Breast epithelium (tissue), 4 donors: ENCODE measurements around the gene NNAT. TPM values are rescaled to one million over a fixed set of nuclear protein-coding genes. Genes with fewer than 3 reads are reported as not detected.

Experiments used
- DNase-seq, 2 donors: peaks; one replicate each; pipeline ENCODE4 v3.0.0-alpha.2; 2019; ENCODE audit warnings: low spot score in 2 of 2
- H3K27ac ChIP-seq, 2 donors: fragments of 200-600 bp; sonication (generic) in 1 of 2; one replicate each; pipeline ENCODE4 v1.5.1; 2016 to 2019; ENCODE audit warnings: mild to moderate bottlenecking in 1 of 2
- H3K27me3 ChIP-seq, 2 donors: fragments of 200-600 bp; sonication (generic) in 1 of 2; one replicate each; pipeline versions ENCODE4 v1.5.1 to v1.6.0; 2017 to 2019; ENCODE audit warnings: control low read depth in 1 of 2, mild to moderate bottlenecking in 1 of 2
- H3K36me3 ChIP-seq: fragments of 200-600 bp; one replicate; pipeline ENCODE4 v1.5.1; 2019
- H3K4me1 ChIP-seq, 2 donors: fragments of 200-600 bp; sonication (generic); one replicate each; pipeline ENCODE4 v1.5.1; 2016 to 2019; ENCODE audit warnings: control low read depth in 1 of 2
- H3K4me3 ChIP-seq, 3 donors: fragments of 200-600 bp; sonication (generic); 1 replicate in 2 of 3; 2 replicates in 1 of 3; pipeline ENCODE4 v1.5.1; 2016 to 2019; ENCODE audit warnings: mild to moderate bottlenecking in 3 of 3, moderate library complexity in 2 of 3
- H3K9me3 ChIP-seq, 2 donors: fragments of 200-600 bp; sonication (generic) in 1 of 2; one replicate each; pipeline ENCODE4 v1.5.1; 2016 to 2019; ENCODE audit warnings: control low read depth in 1 of 2
- CTCF ChIP-seq, 3 donors: fragments of 450-650 bp; IDR thresholded peaks; one replicate each; pipeline ENCODE4 v1.5.1; 2016 to 2017; ENCODE audit warnings: antibody characterized with exemption in 3 of 3, mild to moderate bottlenecking in 3 of 3, moderate library complexity in 3 of 3
- POLR2A ChIP-seq: fragments of 450-650 bp; IDR thresholded peaks from one replicate; pipeline ENCODE4 v1.6.1; 2016; ENCODE audit warnings: antibody characterized with exemption, mild to moderate bottlenecking, moderate library complexity
- POLR2AphosphoS5 ChIP-seq, 3 donors: sonication (generic); formaldehyde crosslinking; IDR thresholded peaks; one replicate each; pipeline ENCODE4 v1.6.1; 2017; ENCODE audit warnings: antibody characterized with exemption in 3 of 3
- intact Hi-C: fragments of 100-400 bp; cut with DNase I; formaldehyde crosslinking; loops from one replicate; pipeline ENCODE4 v1.15.1; 2023; ENCODE audit warnings: low total_unique reads
- total RNA-seq, 3 donors: library from RNA; depleted of rRNA; stranded (reverse); fragments of >200 nt; gene quantifications; one replicate each; pipeline ENCODE4 v1.1.0, GENCODE V29; 2016

The NNAT gene
- total RNA-seq, 3 donors from 2014 or later, result 3.9 to 82.1 (median 9.7) TPM

GRCh38 chr20:37492945-37493344, 28.1 kb upstream of the NNAT start:
- intact Hi-C loops, result no loop called here
- Histone ChIP-seq H3K36me3 (no peaks in the 10 kb centered on the region), H3K27ac (no peak overlapping the region), H3K4me3 (no peak overlapping the region), H3K4me1 (no peaks in the 10 kb centered on the region), H3K9me3 (no peaks in the 10 kb centered on the region), H3K27me3 (no peaks in the 10 kb centered on the region)
- no peak for TF ChIP-seq POLR2AphosphoS5 (IDR thresholded peaks at IDR 0.05)
- no peak for TF ChIP-seq CTCF (IDR thresholded peaks at IDR 0.05)
- TF ChIP-seq POLR2A, result no peak
- DNase-seq, result no peak

GRCh38 chr20:37494301-37494700, 26.7 kb upstream of the NNAT start:
- H3K27ac ChIP-seq, result no peak overlapping the region
- no peaks in the 10 kb centered on the region for H3K9me3 ChIP-seq
- no peak for DNase-seq
- H3K27me3 ChIP-seq, result no peaks in the 10 kb centered on the region
- no peak overlapping the region for H3K4me3 ChIP-seq
- no peaks in the 10 kb centered on the region for H3K36me3 ChIP-seq
- TF ChIP-seq POLR2AphosphoS5 (IDR thresholded peaks at IDR 0.05), result no peak
- TF ChIP-seq POLR2A, result no peak
- TF ChIP-seq CTCF (IDR thresholded peaks at IDR 0.05), result no peak
- intact Hi-C loops, result no loop called here
- no peaks in the 10 kb centered on the region for H3K4me1 ChIP-seq

GRCh38 chr20:37494796-37495195, 26.3 kb upstream of the NNAT start:
- no peaks in the 10 kb centered on the region for H3K9me3 ChIP-seq
- H3K27me3 ChIP-seq, result no peaks in the 10 kb centered on the region
- DNase-seq, result no peak
- intact Hi-C loops, result no loop called here
- H3K27ac ChIP-seq, result no peak overlapping the region
- no peak overlapping the region for H3K4me3 ChIP-seq
- no peaks in the 10 kb centered on the region for H3K36me3 ChIP-seq
- no peak for TF ChIP-seq POLR2AphosphoS5 (IDR thresholded peaks at IDR 0.05)
- no peak for TF ChIP-seq CTCF (IDR thresholded peaks at IDR 0.05)
- TF ChIP-seq POLR2A, result no peak
- H3K4me1 ChIP-seq, result no peaks in the 10 kb centered on the region

GRCh38 chr20:37498066-37498665, 22.9 kb upstream of the NNAT start:
- no peaks in the 10 kb centered on the region for H3K27me3 ChIP-seq
- TF ChIP-seq POLR2AphosphoS5 (IDR thresholded peaks at IDR 0.05) (no peak), CTCF (IDR thresholded peaks at IDR 0.05) (no peak), POLR2A (no peak)
- no peaks in the 10 kb centered on the region for H3K4me1 ChIP-seq
- no peak for DNase-seq
- H3K36me3 ChIP-seq, result no peaks in the 10 kb centered on the region
- intact Hi-C loops, result no loop called here
- H3K4me3 ChIP-seq, result no peak overlapping the region
- H3K27ac ChIP-seq, result no peak overlapping the region
- no peaks in the 10 kb centered on the region for H3K9me3 ChIP-seq

GRCh38 chr20:37500311-37500710, 20.7 kb upstream of the NNAT start:
- TF ChIP-seq CTCF (IDR thresholded peaks at IDR 0.05), result no peak
- TF ChIP-seq POLR2A, result no peak
- no peak for TF ChIP-seq POLR2AphosphoS5 (IDR thresholded peaks at IDR 0.05)
- no peak for DNase-seq
- Histone ChIP-seq H3K36me3 (no peaks in the 10 kb centered on the region), H3K9me3 (no peaks in the 10 kb centered on the region), H3K4me3 (no peak overlapping the region), H3K27me3 (no peaks in the 10 kb centered on the region), H3K4me1 (no peaks in the 10 kb centered on the region), H3K27ac (no peak overlapping the region)
- intact Hi-C loops, result no loop called here
